ENCODE results near the gene PEPD.

GRCh38 chr19:33468361-33469170, 53.0 kb downstream of the PEPD start:
- no peak for TF ChIP-seq CTCF (IDR thresholded peaks at IDR 0.05)
- TF ChIP-seq CREM (CRISPR knock-in tag; IDR thresholded peaks at IDR 0.05), result no peak
- TF ChIP-seq, protein P1, sequence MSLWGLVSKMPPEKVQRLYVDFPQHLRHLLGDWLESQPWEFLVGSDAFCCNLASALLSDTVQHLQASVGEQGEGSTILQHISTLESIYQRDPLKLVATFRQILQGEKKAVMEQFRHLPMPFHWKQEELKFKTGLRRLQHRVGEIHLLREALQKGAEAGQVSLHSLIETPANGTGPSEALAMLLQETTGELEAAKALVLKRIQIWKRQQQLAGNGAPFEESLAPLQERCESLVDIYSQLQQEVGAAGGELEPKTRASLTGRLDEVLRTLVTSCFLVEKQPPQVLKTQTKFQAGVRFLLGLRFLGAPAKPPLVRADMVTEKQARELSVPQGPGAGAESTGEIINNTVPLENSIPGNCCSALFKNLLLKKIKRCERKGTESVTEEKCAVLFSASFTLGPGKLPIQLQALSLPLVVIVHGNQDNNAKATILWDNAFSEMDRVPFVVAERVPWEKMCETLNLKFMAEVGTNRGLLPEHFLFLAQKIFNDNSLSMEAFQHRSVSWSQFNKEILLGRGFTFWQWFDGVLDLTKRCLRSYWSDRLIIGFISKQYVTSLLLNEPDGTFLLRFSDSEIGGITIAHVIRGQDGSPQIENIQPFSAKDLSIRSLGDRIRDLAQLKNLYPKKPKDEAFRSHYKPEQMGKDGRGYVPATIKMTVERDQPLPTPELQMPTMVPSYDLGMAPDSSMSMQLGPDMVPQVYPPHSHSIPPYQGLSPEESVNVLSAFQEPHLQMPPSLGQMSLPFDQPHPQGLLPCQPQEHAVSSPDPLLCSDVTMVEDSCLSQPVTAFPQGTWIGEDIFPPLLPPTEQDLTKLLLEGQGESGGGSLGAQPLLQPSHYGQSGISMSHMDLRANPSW (CRISPR knock-in tag; conservative IDR thresholded peaks at IDR 0.05; ENCODE audit: low read depth), result no peak
- no peak for TF ChIP-seq ATF2 (CRISPR knock-in tag; IDR thresholded peaks at IDR 0.05; ENCODE audit: borderline replicate concordance, low read depth)
- TF ChIP-seq ZNF138 (CRISPR knock-in tag; conservative IDR thresholded peaks at IDR 0.05), result no peak
- no peak for TF ChIP-seq ZNF219 (CRISPR knock-in tag; IDR thresholded peaks at IDR 0.05; ENCODE audit: borderline replicate concordance)
- TF ChIP-seq, protein P2, sequence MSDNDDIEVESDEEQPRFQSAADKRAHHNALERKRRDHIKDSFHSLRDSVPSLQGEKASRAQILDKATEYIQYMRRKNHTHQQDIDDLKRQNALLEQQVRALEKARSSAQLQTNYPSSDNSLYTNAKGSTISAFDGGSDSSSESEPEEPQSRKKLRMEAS (CRISPR knock-in tag; IDR thresholded peaks at IDR 0.05), result no peak
- TF ChIP-seq ZNF425 (CRISPR knock-in tag; conservative IDR thresholded peaks at IDR 0.05), result no peak
- no peak for TF ChIP-seq E2F1 (CRISPR knock-in tag; IDR thresholded peaks at IDR 0.05)
- no peak for TF ChIP-seq AFF4 (CRISPR knock-in tag; IDR thresholded peaks at IDR 0.05; ENCODE audit: borderline replicate concordance)
- no peak for TF ChIP-seq GRHL2 (CRISPR knock-in tag; IDR thresholded peaks at IDR 0.05; ENCODE audit: insufficient replicate concordance, severe bottlenecking)
- TF ChIP-seq ZBTB21 (CRISPR knock-in tag; IDR thresholded peaks at IDR 0.05; ENCODE audit: borderline replicate concordance), result no peak
- no peak for TF ChIP-seq SOX15 (CRISPR knock-in tag; IDR thresholded peaks at IDR 0.05)
- TF ChIP-seq, protein P3, sequence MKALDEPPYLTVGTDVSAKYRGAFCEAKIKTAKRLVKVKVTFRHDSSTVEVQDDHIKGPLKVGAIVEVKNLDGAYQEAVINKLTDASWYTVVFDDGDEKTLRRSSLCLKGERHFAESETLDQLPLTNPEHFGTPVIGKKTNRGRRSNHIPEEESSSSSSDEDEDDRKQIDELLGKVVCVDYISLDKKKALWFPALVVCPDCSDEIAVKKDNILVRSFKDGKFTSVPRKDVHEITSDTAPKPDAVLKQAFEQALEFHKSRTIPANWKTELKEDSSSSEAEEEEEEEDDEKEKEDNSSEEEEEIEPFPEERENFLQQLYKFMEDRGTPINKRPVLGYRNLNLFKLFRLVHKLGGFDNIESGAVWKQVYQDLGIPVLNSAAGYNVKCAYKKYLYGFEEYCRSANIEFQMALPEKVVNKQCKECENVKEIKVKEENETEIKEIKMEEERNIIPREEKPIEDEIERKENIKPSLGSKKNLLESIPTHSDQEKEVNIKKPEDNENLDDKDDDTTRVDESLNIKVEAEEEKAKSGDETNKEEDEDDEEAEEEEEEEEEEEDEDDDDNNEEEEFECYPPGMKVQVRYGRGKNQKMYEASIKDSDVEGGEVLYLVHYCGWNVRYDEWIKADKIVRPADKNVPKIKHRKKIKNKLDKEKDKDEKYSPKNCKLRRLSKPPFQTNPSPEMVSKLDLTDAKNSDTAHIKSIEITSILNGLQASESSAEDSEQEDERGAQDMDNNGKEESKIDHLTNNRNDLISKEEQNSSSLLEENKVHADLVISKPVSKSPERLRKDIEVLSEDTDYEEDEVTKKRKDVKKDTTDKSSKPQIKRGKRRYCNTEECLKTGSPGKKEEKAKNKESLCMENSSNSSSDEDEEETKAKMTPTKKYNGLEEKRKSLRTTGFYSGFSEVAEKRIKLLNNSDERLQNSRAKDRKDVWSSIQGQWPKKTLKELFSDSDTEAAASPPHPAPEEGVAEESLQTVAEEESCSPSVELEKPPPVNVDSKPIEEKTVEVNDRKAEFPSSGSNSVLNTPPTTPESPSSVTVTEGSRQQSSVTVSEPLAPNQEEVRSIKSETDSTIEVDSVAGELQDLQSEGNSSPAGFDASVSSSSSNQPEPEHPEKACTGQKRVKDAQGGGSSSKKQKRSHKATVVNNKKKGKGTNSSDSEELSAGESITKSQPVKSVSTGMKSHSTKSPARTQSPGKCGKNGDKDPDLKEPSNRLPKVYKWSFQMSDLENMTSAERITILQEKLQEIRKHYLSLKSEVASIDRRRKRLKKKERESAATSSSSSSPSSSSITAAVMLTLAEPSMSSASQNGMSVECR (CRISPR knock-in tag; IDR thresholded peaks at IDR 0.05; ENCODE audit: borderline replicate concordance), result no peak

Measured in WTC11 (cell line).